DOHH2 (cell line): ENCODE measurements around the gene STK17A.

Source experiments
- EZH2phosphoT487 ChIP-seq: fragments of 200-600 bp; sonication (generic); IDR thresholded peaks from 2 replicates; pipeline ENCODE4 v1.6.1; 2017; ENCODE audit warnings: borderline replicate concordance, mild to moderate bottlenecking, antibody characterized with exemption, low read length, moderate library complexity, mixed read lengths
- TF ChIP-seq, protein P1 (sequence below): fragments of 200-600 bp; sonication (generic); IDR thresholded peaks from one replicate; pipeline ENCODE4 v1.5.1; 2014; ENCODE audit warnings: antibody characterized with exemption, mild to moderate bottlenecking, low read depth, low read length; ENCODE audit not compliant: poor library complexity, severe bottlenecking

DNA sequence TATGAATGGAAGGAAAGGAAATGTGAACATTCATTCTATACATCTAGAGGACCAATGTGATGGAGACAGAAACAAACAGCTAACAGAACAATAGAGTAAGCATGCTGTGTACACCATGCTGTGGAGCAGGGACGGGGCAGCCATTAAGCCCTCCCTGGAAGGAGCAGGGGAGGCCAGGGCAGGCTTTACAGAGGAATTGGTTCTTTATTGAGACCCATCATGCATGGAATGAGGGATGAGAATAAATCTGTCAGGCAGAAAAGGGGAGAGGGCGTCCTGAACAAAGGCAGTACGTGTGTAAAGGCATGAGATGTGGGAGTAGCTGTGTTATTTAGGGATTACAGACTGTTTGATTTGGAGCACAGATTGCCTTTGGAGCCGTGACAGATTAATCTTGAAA lies 35.2 kb downstream of the STK17A start:
- TF ChIP-seq, protein P1, sequence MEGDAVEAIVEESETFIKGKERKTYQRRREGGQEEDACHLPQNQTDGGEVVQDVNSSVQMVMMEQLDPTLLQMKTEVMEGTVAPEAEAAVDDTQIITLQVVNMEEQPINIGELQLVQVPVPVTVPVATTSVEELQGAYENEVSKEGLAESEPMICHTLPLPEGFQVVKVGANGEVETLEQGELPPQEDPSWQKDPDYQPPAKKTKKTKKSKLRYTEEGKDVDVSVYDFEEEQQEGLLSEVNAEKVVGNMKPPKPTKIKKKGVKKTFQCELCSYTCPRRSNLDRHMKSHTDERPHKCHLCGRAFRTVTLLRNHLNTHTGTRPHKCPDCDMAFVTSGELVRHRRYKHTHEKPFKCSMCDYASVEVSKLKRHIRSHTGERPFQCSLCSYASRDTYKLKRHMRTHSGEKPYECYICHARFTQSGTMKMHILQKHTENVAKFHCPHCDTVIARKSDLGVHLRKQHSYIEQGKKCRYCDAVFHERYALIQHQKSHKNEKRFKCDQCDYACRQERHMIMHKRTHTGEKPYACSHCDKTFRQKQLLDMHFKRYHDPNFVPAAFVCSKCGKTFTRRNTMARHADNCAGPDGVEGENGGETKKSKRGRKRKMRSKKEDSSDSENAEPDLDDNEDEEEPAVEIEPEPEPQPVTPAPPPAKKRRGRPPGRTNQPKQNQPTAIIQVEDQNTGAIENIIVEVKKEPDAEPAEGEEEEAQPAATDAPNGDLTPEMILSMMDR, result no peak
- no peak for TF ChIP-seq EZH2phosphoT487
